ENCODE data around the gene CCNK. TPM values are rescaled to one million over a fixed set of nuclear protein-coding genes. Genes with fewer than 3 reads are reported as not detected.

CCNK gene
- total and polyA plus RNA-seq, 2 of the 13 experiments (the other 11 are each of a cell fraction or from before 2014, with no cell fraction given) = 4.9 to 9.7 TPM

DNA sequence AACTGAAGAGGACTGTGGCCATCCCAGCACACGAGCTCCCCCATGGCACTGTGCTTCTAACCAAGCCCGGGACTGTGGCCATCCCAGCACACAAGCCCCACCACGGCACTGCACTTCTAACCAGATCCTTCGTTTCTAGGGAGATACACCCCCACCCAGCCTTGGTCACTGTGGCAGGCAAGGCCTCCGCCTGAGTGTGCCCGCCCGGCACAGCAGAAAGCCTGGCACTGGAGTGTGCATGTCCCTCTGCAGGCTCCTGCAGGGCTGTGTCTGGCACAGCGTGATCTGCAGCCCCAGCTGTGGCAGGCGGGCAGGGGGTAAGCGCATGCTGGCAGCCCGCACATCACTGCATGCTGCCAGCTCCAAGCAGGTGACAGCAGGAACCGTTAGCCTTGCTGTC is 73.0 kb downstream of the CCNK start (continued):
- TF ChIP-seq, protein P1, sequence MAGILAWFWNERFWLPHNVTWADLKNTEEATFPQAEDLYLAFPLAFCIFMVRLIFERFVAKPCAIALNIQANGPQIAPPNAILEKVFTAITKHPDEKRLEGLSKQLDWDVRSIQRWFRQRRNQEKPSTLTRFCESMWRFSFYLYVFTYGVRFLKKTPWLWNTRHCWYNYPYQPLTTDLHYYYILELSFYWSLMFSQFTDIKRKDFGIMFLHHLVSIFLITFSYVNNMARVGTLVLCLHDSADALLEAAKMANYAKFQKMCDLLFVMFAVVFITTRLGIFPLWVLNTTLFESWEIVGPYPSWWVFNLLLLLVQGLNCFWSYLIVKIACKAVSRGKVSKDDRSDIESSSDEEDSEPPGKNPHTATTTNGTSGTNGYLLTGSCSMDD (CRISPR knock-in tag; IDR thresholded peaks at IDR 0.05) = no peak
- TF ChIP-seq, protein P2, sequence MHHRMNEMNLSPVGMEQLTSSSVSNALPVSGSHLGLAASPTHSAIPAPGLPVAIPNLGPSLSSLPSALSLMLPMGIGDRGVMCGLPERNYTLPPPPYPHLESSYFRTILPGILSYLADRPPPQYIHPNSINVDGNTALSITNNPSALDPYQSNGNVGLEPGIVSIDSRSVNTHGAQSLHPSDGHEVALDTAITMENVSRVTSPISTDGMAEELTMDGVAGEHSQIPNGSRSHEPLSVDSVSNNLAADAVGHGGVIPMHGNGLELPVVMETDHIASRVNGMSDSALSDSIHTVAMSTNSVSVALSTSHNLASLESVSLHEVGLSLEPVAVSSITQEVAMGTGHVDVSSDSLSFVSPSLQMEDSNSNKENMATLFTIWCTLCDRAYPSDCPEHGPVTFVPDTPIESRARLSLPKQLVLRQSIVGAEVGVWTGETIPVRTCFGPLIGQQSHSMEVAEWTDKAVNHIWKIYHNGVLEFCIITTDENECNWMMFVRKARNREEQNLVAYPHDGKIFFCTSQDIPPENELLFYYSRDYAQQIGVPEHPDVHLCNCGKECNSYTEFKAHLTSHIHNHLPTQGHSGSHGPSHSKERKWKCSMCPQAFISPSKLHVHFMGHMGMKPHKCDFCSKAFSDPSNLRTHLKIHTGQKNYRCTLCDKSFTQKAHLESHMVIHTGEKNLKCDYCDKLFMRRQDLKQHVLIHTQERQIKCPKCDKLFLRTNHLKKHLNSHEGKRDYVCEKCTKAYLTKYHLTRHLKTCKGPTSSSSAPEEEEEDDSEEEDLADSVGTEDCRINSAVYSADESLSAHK (CRISPR knock-in tag; IDR thresholded peaks at IDR 0.05; ENCODE audit: borderline replicate concordance) = no peak
- TF ChIP-seq KDM4B (CRISPR knock-in tag; IDR thresholded peaks at IDR 0.05) (no peak), ZNF619 (CRISPR knock-in tag; IDR thresholded peaks at IDR 0.05) (no peak), ZNF557 (CRISPR knock-in tag; IDR thresholded peaks at IDR 0.05) (no peak), ZNF747 (CRISPR knock-in tag; IDR thresholded peaks at IDR 0.05; ENCODE audit: borderline replicate concordance) (0 out of 2 replicates have a peak, but pooled peaks have one; percentile 34), ZNF660 (CRISPR knock-in tag; IDR thresholded peaks at IDR 0.05; ENCODE audit: borderline replicate concordance, low read depth) (no peak), KDM2A (CRISPR knock-in tag; IDR thresholded peaks at IDR 0.05; ENCODE audit: borderline replicate concordance, low read depth) (no peak), ZNF260 (CRISPR knock-in tag; IDR thresholded peaks at IDR 0.05; ENCODE audit: borderline replicate concordance, low read depth) (no peak), HNRNPK (IDR thresholded peaks at IDR 0.05; ENCODE audit: low read depth, low read length, poor library complexity, severe bottlenecking) (no peak), KDM3A (CRISPR knock-in tag; IDR thresholded peaks at IDR 0.05; ENCODE audit: low read depth) (no peak), FOXK2 (IDR thresholded peaks at IDR 0.05) (no peak), NPAS2 (CRISPR knock-in tag; IDR thresholded peaks at IDR 0.05; ENCODE audit: borderline replicate concordance) (no peak), HMG20B (CRISPR knock-in tag; conservative IDR thresholded peaks at IDR 0.05) (no peak), AGO2 (optimal IDR thresholded peaks at IDR 0.05; ENCODE audit: low read depth, low read length) (peak; percentile 63)
- TF ChIP-seq, protein P3, sequence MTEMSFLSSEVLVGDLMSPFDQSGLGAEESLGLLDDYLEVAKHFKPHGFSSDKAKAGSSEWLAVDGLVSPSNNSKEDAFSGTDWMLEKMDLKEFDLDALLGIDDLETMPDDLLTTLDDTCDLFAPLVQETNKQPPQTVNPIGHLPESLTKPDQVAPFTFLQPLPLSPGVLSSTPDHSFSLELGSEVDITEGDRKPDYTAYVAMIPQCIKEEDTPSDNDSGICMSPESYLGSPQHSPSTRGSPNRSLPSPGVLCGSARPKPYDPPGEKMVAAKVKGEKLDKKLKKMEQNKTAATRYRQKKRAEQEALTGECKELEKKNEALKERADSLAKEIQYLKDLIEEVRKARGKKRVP (CRISPR knock-in tag; IDR thresholded peaks at IDR 0.05) = no peak
- TF ChIP-seq, protein P4, sequence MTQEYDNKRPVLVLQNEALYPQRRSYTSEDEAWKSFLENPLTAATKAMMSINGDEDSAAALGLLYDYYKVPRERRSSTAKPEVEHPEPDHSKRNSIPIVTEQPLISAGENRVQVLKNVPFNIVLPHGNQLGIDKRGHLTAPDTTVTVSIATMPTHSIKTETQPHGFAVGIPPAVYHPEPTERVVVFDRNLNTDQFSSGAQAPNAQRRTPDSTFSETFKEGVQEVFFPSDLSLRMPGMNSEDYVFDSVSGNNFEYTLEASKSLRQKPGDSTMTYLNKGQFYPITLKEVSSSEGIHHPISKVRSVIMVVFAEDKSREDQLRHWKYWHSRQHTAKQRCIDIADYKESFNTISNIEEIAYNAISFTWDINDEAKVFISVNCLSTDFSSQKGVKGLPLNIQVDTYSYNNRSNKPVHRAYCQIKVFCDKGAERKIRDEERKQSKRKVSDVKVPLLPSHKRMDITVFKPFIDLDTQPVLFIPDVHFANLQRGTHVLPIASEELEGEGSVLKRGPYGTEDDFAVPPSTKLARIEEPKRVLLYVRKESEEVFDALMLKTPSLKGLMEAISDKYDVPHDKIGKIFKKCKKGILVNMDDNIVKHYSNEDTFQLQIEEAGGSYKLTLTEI (CRISPR knock-in tag; conservative IDR thresholded peaks at IDR 0.05) = no peak
- TF ChIP-seq, protein P5, sequence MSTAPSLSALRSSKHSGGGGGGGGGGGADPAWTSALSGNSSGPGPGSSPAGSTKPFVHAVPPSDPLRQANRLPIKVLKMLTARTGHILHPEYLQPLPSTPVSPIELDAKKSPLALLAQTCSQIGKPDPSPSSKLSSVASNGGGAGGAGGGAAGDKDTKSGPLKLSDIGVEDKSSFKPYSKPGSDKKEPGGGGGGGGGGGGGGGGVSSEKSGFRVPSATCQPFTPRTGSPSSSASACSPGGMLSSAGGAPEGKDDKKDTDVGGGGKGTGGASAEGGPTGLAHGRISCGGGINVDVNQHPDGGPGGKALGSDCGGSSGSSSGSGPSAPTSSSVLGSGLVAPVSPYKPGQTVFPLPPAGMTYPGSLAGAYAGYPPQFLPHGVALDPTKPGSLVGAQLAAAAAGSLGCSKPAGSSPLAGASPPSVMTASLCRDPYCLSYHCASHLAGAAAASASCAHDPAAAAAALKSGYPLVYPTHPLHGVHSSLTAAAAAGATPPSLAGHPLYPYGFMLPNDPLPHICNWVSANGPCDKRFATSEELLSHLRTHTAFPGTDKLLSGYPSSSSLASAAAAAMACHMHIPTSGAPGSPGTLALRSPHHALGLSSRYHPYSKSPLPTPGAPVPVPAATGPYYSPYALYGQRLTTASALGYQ (CRISPR knock-in tag; IDR thresholded peaks at IDR 0.05) = no peak
- TF ChIP-seq, protein P6, sequence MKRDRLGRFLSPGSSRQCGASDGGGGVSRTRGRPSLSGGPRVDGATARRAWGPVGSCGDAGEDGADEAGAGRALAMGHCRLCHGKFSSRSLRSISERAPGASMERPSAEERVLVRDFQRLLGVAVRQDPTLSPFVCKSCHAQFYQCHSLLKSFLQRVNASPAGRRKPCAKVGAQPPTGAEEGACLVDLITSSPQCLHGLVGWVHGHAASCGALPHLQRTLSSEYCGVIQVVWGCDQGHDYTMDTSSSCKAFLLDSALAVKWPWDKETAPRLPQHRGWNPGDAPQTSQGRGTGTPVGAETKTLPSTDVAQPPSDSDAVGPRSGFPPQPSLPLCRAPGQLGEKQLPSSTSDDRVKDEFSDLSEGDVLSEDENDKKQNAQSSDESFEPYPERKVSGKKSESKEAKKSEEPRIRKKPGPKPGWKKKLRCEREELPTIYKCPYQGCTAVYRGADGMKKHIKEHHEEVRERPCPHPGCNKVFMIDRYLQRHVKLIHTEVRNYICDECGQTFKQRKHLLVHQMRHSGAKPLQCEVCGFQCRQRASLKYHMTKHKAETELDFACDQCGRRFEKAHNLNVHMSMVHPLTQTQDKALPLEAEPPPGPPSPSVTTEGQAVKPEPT (CRISPR knock-in tag; IDR thresholded peaks at IDR 0.05; ENCODE audit: low read depth) = no peak

Measured in HepG2 (cell line).